Vagina (tissue), 2 donors: ENCODE data around the gene C3orf20. TPM values are rescaled to one million over a fixed set of nuclear protein-coding genes. Genes with fewer than 3 reads are reported as not detected.

Source experiments
- DNase-seq, 2 donors: peaks; one replicate each; pipeline ENCODE4 v3.0.0-alpha.2; 2017; ENCODE audit errors: extremely low spot score in 2 of 2
- H3K27ac ChIP-seq: fragments of 200-600 bp; sonication (generic); one replicate; pipeline ENCODE4 v1.5.1; 2019
- H3K27me3 ChIP-seq: fragments of 200-600 bp; sonication (generic); one replicate; pipeline ENCODE4 v1.5.1; 2019
- H3K36me3 ChIP-seq, 2 donors: fragments of 200-600 bp; sonication (generic); one replicate each; pipeline ENCODE4 v1.5.1; 2017 to 2019
- H3K4me1 ChIP-seq: fragments of 200-600 bp; sonication (generic); one replicate; pipeline ENCODE4 v1.5.1; 2019
- H3K4me3 ChIP-seq, 2 donors: fragments of 200-600 bp; sonication (generic); 1 replicate in 1 of 2; 2 replicates in 1 of 2; pipeline ENCODE4 v1.5.1; 2016 to 2019
- H3K9me3 ChIP-seq: fragments of 200-600 bp; sonication (generic); one replicate; pipeline ENCODE4 v1.5.1; 2019
- POLR2A ChIP-seq, 2 donors: fragments of 450-650 bp; IDR thresholded peaks; one replicate each; pipeline ENCODE4 v1.6.1; 2017; ENCODE audit warnings: antibody characterized with exemption in 2 of 2, mild to moderate bottlenecking in 2 of 2, moderate library complexity in 2 of 2
- POLR2AphosphoS5 ChIP-seq, 2 donors: sonication (generic); formaldehyde crosslinking; IDR thresholded peaks; one replicate each; pipeline ENCODE4 v1.9.0; 2017; ENCODE audit warnings: antibody characterized with exemption in 2 of 2, mild to moderate bottlenecking in 2 of 2, low read depth in 1 of 2; ENCODE audit not compliant: insufficient read depth in 1 of 2
- intact Hi-C: fragments of 100-400 bp; cut with DNase I; formaldehyde crosslinking; loops from one replicate; pipeline ENCODE4 v1.15.1; 2023
- total RNA-seq: library from RNA; depleted of rRNA; stranded (reverse); fragments of >200 nt; gene quantifications from one replicate; pipeline ENCODE4 v1.2.3, GENCODE V29; 2016
- TF ChIP-seq, protein P1 (sequence below), 3 experiments: fragments of 450-650 bp in 2 of 3; fragments of 200-600 bp in 1 of 3; sonication (generic) in 1 of 3; IDR thresholded peaks; one replicate each; pipeline ENCODE4 v1.5.1; 2017 to 2019; ENCODE audit warnings: antibody characterized with exemption in 3 of 3, mild to moderate bottlenecking in 2 of 3, moderate library complexity in 2 of 3

The C3orf20 gene
- total RNA-seq, 1 donor from 2014 or later, result 0.49 TPM

DNA sequence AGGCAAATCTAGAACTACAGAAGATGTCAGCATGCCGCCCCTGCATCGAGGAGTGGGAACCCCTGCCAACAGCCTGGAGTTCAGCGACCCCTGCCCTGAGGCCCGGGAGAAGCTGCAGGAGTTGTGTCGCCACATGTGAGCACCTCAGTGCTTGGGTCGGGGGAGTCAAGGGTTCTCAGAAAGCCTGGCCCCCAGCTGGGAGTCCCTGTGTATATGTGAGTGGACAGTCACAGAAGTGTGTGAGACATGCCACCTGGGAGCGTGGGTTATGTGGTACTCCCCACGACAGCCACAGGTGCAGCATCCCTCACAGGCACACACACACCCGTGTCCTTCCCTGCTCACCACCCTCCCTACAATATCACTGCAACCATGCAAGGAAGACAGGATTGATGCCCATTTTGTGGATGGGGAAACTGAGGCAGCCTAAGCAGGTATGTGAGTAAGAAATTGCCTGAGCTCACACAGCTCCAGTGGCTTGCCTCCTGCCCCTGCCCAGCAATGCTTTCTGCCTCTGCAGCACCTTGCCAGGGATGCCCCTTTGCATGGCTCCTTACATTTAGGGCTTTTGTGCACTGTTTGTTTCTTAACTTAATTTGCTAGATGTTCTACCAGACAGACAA is 28.3 kb downstream of the C3orf20 start:
- Histone ChIP-seq H3K36me3 (no peaks in the 10 kb centered on the region), H3K9me3 (no peaks in the 10 kb centered on the region), H3K27me3 (no peaks in the 10 kb centered on the region), H3K4me3 (no peak overlapping the region), H3K4me1 (no peaks in the 10 kb centered on the region), H3K27ac (no peak overlapping the region)
- TF ChIP-seq POLR2A (IDR thresholded peaks at IDR 0.05) (no peak), POLR2AphosphoS5 (IDR thresholded peaks at IDR 0.05; ENCODE audit: insufficient read depth in 1 of 2, low read depth in 1 of 2) (no peak)
- TF ChIP-seq, protein P1, sequence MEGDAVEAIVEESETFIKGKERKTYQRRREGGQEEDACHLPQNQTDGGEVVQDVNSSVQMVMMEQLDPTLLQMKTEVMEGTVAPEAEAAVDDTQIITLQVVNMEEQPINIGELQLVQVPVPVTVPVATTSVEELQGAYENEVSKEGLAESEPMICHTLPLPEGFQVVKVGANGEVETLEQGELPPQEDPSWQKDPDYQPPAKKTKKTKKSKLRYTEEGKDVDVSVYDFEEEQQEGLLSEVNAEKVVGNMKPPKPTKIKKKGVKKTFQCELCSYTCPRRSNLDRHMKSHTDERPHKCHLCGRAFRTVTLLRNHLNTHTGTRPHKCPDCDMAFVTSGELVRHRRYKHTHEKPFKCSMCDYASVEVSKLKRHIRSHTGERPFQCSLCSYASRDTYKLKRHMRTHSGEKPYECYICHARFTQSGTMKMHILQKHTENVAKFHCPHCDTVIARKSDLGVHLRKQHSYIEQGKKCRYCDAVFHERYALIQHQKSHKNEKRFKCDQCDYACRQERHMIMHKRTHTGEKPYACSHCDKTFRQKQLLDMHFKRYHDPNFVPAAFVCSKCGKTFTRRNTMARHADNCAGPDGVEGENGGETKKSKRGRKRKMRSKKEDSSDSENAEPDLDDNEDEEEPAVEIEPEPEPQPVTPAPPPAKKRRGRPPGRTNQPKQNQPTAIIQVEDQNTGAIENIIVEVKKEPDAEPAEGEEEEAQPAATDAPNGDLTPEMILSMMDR (IDR thresholded peaks at IDR 0.05), result no peak
- intact Hi-C loops, result no loop called here
- DNase-seq, result peak in 1 of 2 donors; percentile 93

DNA sequence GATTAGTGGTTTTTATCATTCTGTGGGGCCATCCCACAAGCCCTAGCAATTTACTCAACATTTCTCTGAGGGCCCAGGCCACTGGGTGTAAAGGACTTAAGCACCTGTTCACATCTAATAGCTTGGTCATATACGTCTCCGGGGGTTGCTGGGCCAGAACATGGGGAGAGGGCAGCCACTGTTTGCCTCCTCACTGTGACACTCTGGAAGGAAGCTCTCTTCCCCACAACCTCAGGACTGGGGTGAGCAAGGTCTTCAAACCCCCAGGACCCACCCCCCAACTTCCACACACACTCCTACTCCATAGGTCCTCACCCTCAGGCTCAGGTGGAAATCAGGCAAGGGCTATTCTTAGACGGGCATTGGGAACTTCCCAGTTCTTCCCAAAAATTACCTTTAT is 28.9 kb downstream of the C3orf20 start:
- H3K4me1 ChIP-seq, result no peaks in the 10 kb centered on the region
- no peak overlapping the region for H3K4me3 ChIP-seq
- no peaks in the 10 kb centered on the region for H3K9me3 ChIP-seq
- DNase-seq, result peak in 1 of 2 donors; percentile 85
- TF ChIP-seq, protein P1 (IDR thresholded peaks at IDR 0.05), result no peak
- no peak for TF ChIP-seq POLR2A (IDR thresholded peaks at IDR 0.05)
- TF ChIP-seq POLR2AphosphoS5 (IDR thresholded peaks at IDR 0.05; ENCODE audit: insufficient read depth in 1 of 2, low read depth in 1 of 2), result no peak
- no peaks in the 10 kb centered on the region for H3K27me3 ChIP-seq
- H3K36me3 ChIP-seq, result no peaks in the 10 kb centered on the region
- H3K27ac ChIP-seq, result no peak overlapping the region
- intact Hi-C loops, result no loop called here

DNA sequence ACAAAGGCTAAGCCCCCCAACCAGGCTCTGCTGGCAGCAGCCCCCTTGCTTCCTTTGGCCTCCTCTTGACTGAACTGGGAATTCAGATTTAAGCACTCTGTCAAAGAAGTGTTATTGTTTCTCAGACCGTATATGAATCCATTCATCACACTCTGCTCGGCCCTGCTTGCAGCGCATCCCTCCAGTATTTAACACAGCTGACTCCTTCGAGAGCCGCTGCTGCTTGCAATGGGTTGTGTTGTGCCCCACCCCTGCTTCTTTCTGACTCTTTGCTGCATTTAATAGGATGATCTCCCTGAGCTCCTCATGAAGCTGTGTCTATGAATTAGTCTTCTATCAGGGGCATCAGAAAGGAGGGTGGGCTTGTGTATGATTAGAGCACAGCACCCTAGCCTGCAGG is 31.2 kb downstream of the C3orf20 start:
- no peak overlapping the region for H3K27ac ChIP-seq
- H3K4me1 ChIP-seq, result no peaks in the 10 kb centered on the region
- no peak overlapping the region for H3K4me3 ChIP-seq
- no peaks in the 10 kb centered on the region for H3K27me3 ChIP-seq
- no peaks in the 10 kb centered on the region for H3K9me3 ChIP-seq
- DNase-seq, result no peak
- TF ChIP-seq, protein P1 (IDR thresholded peaks at IDR 0.05), result no peak
- no peak for TF ChIP-seq POLR2A (IDR thresholded peaks at IDR 0.05)
- TF ChIP-seq POLR2AphosphoS5 (IDR thresholded peaks at IDR 0.05; ENCODE audit: insufficient read depth in 1 of 2, low read depth in 1 of 2), result no peak
- intact Hi-C loops, result no loop called here
- no peaks in the 10 kb centered on the region for H3K36me3 ChIP-seq

DNA sequence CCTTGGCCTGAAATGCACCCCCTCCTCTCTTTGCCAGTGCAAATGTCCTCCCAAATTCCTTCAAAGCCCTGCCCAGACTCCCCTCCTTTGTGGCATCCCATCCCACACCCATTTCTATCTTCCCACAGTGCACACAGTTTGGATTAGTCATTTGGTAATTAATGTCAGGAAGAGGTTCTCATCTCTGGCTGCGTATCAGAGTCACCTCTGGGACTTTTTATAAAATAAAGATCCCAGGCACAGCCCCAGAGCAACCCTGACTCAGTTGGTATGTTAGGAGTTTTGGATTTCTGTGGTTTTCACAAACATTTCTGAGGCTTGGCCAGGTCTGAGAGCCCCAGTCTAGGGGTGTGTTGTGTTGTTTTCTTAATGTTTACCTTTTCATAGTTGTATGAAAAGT is 41.6 kb downstream of the C3orf20 start:
- Histone ChIP-seq H3K4me3 (no peak overlapping the region), H3K36me3 (no peaks in the 10 kb centered on the region), H3K27ac (no peak overlapping the region), H3K27me3 (no peaks in the 10 kb centered on the region), H3K4me1 (no peaks in the 10 kb centered on the region), H3K9me3 (no peaks in the 10 kb centered on the region)
- intact Hi-C loops, result no loop called here
- TF ChIP-seq, protein P1 (IDR thresholded peaks at IDR 0.05), result no peak
- TF ChIP-seq POLR2A (IDR thresholded peaks at IDR 0.05) (no peak), POLR2AphosphoS5 (IDR thresholded peaks at IDR 0.05; ENCODE audit: insufficient read depth in 1 of 2, low read depth in 1 of 2) (no peak)
- DNase-seq, result no peak

DNA sequence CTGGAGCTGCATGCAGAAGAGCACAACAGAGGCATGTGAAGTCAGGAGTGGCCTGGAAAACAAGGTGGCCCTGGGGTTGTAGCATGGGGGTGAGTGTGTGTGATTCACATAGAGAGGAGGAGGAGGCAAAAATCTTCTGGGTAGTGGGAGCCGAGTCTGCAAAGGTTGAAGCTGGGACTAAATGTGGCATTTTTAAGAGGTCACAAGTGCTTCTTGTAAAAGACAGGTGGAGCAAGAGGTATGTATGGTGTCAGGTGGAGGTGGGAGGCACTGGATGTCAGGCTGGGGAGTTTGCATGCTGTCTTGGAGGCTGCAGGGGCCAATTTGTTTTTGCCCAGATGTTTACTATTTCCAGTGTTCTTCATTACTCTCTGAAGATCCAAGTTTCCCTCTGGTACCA is 42.4 kb downstream of the C3orf20 start:
- TF ChIP-seq POLR2AphosphoS5 (IDR thresholded peaks at IDR 0.05; ENCODE audit: insufficient read depth in 1 of 2, low read depth in 1 of 2) (no peak), POLR2A (IDR thresholded peaks at IDR 0.05) (no peak)
- TF ChIP-seq, protein P1 (IDR thresholded peaks at IDR 0.05), result no peak
- Histone ChIP-seq H3K4me1 (no peaks in the 10 kb centered on the region), H3K36me3 (no peaks in the 10 kb centered on the region), H3K4me3 (no peak overlapping the region), H3K9me3 (no peaks in the 10 kb centered on the region), H3K27ac (no peak overlapping the region), H3K27me3 (no peaks in the 10 kb centered on the region)
- DNase-seq, result peak in 1 of 2 donors; percentile 56
- intact Hi-C loops, result no loop called here
